ENCODE measurements around the gene IL6ST.

The IL6ST gene

GRCh38 chr5:55932700-55933099 lies 62.1 kb downstream of the IL6ST start:
- no peak for DNase-seq
- Histone ChIP-seq H3K27ac (no peak overlapping the region), H3K4me1 (no peaks in the 10 kb centered on the region), H3K27me3 (no peaks in the 10 kb centered on the region), H3K36me3 (no peaks in the 10 kb centered on the region), H3K4me3 (no peak overlapping the region), H3K9me3 (no peaks in the 10 kb centered on the region)
- intact Hi-C loops (cut with DNase I; ENCODE audit: low total_unique reads) = loop anchor here (10.0 kb wide), 1 partner anchor 272 kb away; no protein-coding TSS in a partner anchor
- TF ChIP-seq, protein P1, sequence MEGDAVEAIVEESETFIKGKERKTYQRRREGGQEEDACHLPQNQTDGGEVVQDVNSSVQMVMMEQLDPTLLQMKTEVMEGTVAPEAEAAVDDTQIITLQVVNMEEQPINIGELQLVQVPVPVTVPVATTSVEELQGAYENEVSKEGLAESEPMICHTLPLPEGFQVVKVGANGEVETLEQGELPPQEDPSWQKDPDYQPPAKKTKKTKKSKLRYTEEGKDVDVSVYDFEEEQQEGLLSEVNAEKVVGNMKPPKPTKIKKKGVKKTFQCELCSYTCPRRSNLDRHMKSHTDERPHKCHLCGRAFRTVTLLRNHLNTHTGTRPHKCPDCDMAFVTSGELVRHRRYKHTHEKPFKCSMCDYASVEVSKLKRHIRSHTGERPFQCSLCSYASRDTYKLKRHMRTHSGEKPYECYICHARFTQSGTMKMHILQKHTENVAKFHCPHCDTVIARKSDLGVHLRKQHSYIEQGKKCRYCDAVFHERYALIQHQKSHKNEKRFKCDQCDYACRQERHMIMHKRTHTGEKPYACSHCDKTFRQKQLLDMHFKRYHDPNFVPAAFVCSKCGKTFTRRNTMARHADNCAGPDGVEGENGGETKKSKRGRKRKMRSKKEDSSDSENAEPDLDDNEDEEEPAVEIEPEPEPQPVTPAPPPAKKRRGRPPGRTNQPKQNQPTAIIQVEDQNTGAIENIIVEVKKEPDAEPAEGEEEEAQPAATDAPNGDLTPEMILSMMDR (IDR thresholded peaks at IDR 0.05) = no peak

DNA sequence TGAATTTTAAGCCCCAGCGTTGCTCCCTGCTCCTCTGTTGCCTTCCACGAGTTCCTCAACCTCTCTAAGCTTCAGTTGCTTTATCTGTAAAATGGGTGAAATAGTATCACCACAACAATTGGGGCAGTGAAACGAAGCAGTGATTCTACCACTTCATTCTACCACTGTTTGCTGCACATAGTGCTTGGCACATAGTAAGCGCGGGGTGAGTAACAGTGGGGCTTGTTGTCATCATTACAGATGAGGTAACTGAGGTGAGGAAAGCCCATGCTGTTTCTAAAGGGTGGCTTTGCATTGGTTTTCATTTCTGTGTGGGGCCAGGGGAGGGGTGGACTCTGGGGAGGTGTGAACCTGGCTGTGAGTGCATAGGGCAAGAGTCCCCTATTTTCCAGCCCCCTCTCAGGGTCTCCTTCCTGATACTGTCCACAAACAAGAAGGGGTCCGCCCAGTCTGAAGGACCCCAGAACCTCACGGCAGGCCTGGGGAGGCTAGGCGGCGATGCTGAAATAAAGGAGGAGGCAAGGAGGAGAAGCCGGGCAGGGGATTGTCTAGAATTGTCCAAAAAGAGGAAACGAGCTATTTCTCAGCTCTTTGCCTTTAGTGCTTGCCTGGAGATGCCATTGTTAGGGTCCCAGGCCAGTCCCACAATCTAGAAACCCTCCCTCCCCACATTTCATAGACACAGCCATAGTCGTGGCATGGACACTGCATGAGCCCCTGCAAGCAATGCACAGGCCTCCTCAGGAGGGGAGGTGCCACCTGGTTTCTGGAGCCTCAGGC lies 65.6 kb downstream of the IL6ST start:
- Histone ChIP-seq H3K4me1 (no peaks in the 10 kb centered on the region), H3K36me3 (no peaks in the 10 kb centered on the region), H3K9me3 (no peaks in the 10 kb centered on the region), H3K27ac (no peak overlapping the region), H3K4me3 (no peak overlapping the region), H3K27me3 (no peaks in the 10 kb centered on the region)
- TF ChIP-seq, protein P1 (IDR thresholded peaks at IDR 0.05) = no peak
- intact Hi-C loops (cut with DNase I; ENCODE audit: low total_unique reads) = no loop called here
- DNase-seq = no peak

DNA sequence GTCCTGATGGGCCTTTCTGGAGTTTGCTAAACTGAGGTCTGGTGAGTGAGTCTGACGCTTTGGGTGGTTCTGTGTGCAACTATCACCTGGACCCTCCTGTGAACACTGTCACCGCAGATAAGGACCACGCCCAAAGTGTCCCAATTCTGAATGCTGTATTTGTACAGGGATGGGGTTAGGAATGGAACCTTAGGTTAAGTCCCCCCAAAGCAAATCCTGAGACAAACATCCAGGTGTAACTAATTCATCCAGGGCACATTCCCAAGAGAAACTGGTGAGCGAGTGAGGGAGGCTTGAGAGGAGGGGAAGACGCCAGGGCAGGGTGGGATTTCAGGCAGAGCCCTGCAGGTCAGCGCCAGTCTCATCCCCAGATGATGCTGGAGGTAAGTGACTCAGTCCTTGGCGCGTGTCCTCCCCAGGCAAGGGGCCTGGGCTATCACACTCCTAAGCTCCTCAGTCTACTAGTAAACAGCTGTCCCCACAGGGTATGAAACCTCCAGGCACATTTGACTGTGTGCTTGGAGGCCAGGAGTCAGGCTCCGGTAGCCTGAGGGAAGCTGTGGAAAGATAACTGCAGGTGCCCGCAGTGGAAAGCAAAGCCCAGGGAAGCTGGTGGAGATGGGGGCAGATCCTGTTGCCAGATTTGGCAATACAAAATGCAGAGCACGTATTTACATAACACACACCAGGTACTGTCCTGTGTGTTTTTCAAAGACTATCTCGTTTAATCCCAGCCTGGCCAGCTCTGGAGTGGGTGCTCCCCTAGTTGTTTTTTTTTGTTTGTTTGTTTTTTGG lies 66.7 kb downstream of the IL6ST start:
- no peak overlapping the region for H3K4me3 ChIP-seq

DNA sequence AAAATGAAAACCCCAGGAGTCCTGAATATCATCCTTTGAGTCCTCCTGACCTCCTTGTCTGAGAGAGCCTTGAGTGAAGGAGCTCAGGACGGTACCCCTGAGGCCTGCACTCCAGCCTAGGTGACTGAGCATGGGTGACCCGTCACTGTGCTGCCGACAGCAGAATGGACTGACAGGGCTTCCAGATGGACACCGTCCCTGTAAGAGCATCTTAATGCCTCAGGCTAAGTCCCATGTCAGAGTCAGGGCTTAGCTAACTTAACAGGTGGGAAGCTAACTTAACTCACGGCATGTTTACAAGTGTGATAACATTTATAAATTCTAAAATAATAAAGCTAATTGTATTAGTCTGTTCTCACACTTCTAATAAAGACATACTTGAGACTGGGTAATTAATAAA lies 68.3 kb downstream of the IL6ST start:
- Histone ChIP-seq H3K4me3 (no peak overlapping the region), H3K36me3 (no peaks in the 10 kb centered on the region), H3K9me3 (no peaks in the 10 kb centered on the region), H3K27me3 (no peaks in the 10 kb centered on the region), H3K27ac (no peak overlapping the region), H3K4me1 (peaks cover 0 to 6% (median 0%) of the 10 kb centered on the region in 4 donors)
- intact Hi-C loops (cut with DNase I; ENCODE audit: low total_unique reads) = no loop called here
- no peak for DNase-seq
- TF ChIP-seq, protein P1 (IDR thresholded peaks at IDR 0.05) = no peak

More for the DNA sequence above, 66.7 kb downstream of the IL6ST start:
- no peak for DNase-seq
- Histone ChIP-seq H3K4me1 (peaks cover 0 to 6% (median 0%) of the 10 kb centered on the region in 4 donors), H3K9me3 (no peaks in the 10 kb centered on the region), H3K27ac (no peak overlapping the region), H3K36me3 (no peaks in the 10 kb centered on the region), H3K27me3 (no peaks in the 10 kb centered on the region)
- TF ChIP-seq, protein P1 (IDR thresholded peaks at IDR 0.05) = no peak
- intact Hi-C loops (cut with DNase I; ENCODE audit: low total_unique reads) = no loop called here

DNA sequence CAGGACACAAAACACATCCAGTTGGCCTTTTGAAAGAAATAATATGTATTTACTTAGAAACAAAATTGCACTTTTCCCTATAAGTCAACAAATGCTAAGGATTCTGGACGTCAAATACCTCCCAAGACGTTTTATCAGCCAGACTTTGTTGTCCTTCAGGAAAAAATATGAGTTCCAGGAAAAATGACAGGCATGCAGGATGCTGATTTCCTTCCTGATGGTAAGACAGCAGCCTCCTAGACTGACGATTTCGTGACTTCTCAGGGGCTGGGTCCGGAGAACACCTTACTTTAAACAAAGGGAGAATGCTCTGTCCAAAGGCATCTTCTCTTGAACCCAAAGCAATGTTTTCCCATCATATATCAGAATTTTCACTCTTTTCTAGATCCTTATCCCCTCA lies 69.1 kb downstream of the IL6ST start:
- no peak overlapping the region for H3K27ac ChIP-seq
- TF ChIP-seq, protein P1 (IDR thresholded peaks at IDR 0.05) = no peak
- H3K4me3 ChIP-seq = no peak overlapping the region
- peaks cover 0 to 6% (median 0%) of the 10 kb centered on the region in 4 donors for H3K4me1 ChIP-seq
- H3K9me3 ChIP-seq = no peaks in the 10 kb centered on the region
- H3K36me3 ChIP-seq = no peaks in the 10 kb centered on the region
- no peaks in the 10 kb centered on the region for H3K27me3 ChIP-seq
- DNase-seq = no peak
- intact Hi-C loops (cut with DNase I; ENCODE audit: low total_unique reads) = no loop called here
